ENCODE measurements around the gene CCDC3.

CCDC3 gene

GRCh38 chr10:12927896-12928295 lies 73.6 kb downstream of the CCDC3 start:
- Histone ChIP-seq H3K27ac (ENCODE audit: low read depth, low read length) (no peak overlapping the region), H3K4me2 (ENCODE audit: low read depth, low read length, poor library complexity, severe bottlenecking) (no peak overlapping the region), H4K20me1 (ENCODE audit: low read depth, low read length) (no peaks in the 10 kb centered on the region), H3K9me2 (replicated peaks; ENCODE audit: insufficient read depth, low read length) (no peaks in the 10 kb centered on the region), H2AFZ (ENCODE audit: low read depth, low read length, severe bottlenecking) (no peak overlapping the region), H3K9me3 (ENCODE audit: insufficient read depth, low read length) (no peaks in the 10 kb centered on the region), H3K79me2 (ENCODE audit: insufficient read depth, low read length) (no peaks in the 10 kb centered on the region), H3K4me3 (ENCODE audit: insufficient read depth, low read length, poor library complexity, severe bottlenecking) (no peak overlapping the region), H3K36me3 (ENCODE audit: low read length) (no peaks in the 10 kb centered on the region), H3F3A (ENCODE audit: insufficient read depth) (no peaks in the 10 kb centered on the region), H3K27me3 (ENCODE audit: low read length) (no peaks in the 10 kb centered on the region), H3K9ac (ENCODE audit: low read length) (no peak overlapping the region)
- TF ChIP-seq CTCF (IDR thresholded peaks at IDR 0.05; ENCODE audit: insufficient read depth, low read length, poor library complexity, severe bottlenecking) (no peak), EZH2phosphoT487 (conservative IDR thresholded peaks at IDR 0.05; ENCODE audit: low read length) (no peak)

- Histone ChIP-seq H3F3A (ENCODE audit: insufficient read depth) (no peaks in the 10 kb centered on the region), H3K36me3 (ENCODE audit: low read length) (no peaks in the 10 kb centered on the region), H3K4me3 (ENCODE audit: insufficient read depth, low read length, poor library complexity, severe bottlenecking) (no peak overlapping the region), H3K9me2 (replicated peaks; ENCODE audit: insufficient read depth, low read length) (no peaks in the 10 kb centered on the region), H3K27me3 (ENCODE audit: low read length) (no peaks in the 10 kb centered on the region), H3K27ac (ENCODE audit: low read depth, low read length) (no peak overlapping the region), H4K20me1 (ENCODE audit: low read depth, low read length) (no peaks in the 10 kb centered on the region), H2AFZ (ENCODE audit: low read depth, low read length, severe bottlenecking) (no peak overlapping the region), H3K9me3 (ENCODE audit: insufficient read depth, low read length) (no peaks in the 10 kb centered on the region), H3K4me2 (ENCODE audit: low read depth, low read length, poor library complexity, severe bottlenecking) (no peak overlapping the region), H3K79me2 (ENCODE audit: insufficient read depth, low read length) (no peaks in the 10 kb centered on the region), H3K9ac (ENCODE audit: low read length) (no peak overlapping the region)
- TF ChIP-seq EZH2phosphoT487 (conservative IDR thresholded peaks at IDR 0.05; ENCODE audit: low read length): no peak
- no peak for TF ChIP-seq CTCF (IDR thresholded peaks at IDR 0.05; ENCODE audit: insufficient read depth, low read length, poor library complexity, severe bottlenecking)
These were observed 75.7 kb downstream of the CCDC3 start for GRCh38 chr10:12925845-12926244.

- Histone ChIP-seq H3K9me2 (replicated peaks; ENCODE audit: insufficient read depth, low read length) (no peaks in the 10 kb centered on the region), H3K79me2 (ENCODE audit: insufficient read depth, low read length) (no peaks in the 10 kb centered on the region), H3K27ac (ENCODE audit: low read depth, low read length) (no peak overlapping the region), H3K9ac (ENCODE audit: low read length) (no peak overlapping the region), H3K4me2 (ENCODE audit: low read depth, low read length, poor library complexity, severe bottlenecking) (no peak overlapping the region), H3F3A (ENCODE audit: insufficient read depth) (no peaks in the 10 kb centered on the region), H3K36me3 (ENCODE audit: low read length) (no peaks in the 10 kb centered on the region), H2AFZ (ENCODE audit: low read depth, low read length, severe bottlenecking) (no peak overlapping the region), H3K4me3 (ENCODE audit: insufficient read depth, low read length, poor library complexity, severe bottlenecking) (no peak overlapping the region), H3K9me3 (ENCODE audit: insufficient read depth, low read length) (no peaks in the 10 kb centered on the region), H4K20me1 (ENCODE audit: low read depth, low read length) (no peaks in the 10 kb centered on the region), H3K27me3 (ENCODE audit: low read length) (no peaks in the 10 kb centered on the region)
- TF ChIP-seq CTCF (IDR thresholded peaks at IDR 0.05; ENCODE audit: insufficient read depth, low read length, poor library complexity, severe bottlenecking) (no peak), EZH2phosphoT487 (conservative IDR thresholded peaks at IDR 0.05; ENCODE audit: low read length) (no peak)
These were observed 76.6 kb downstream of the CCDC3 start for GRCh38 chr10:12924911-12925310.
